Effector memory CD4-positive, alpha-beta T cell (primary cell): Measurements from ENCODE around the gene PLCB1.

ENCODE experiments used
- DNase-seq, 3 donors: peaks; one replicate each; pipeline ENCODE4 v3.0.0-alpha.2; 2020
- H3K27ac ChIP-seq: 2 replicates; pipeline ENCODE4 v1.7.0; 2013; ENCODE audit warnings: mild to moderate bottlenecking, low read length, moderate library complexity; ENCODE audit not compliant: insufficient read depth, poor library complexity, severe bottlenecking
- H3K27me3 ChIP-seq: replicated peaks from 2 replicates; pipeline ENCODE4 v1.7.0; 2013; ENCODE audit warnings: mild to moderate bottlenecking, low read length; ENCODE audit not compliant: insufficient read depth, control insufficient read depth, poor library complexity, severe bottlenecking
- H3K36me3 ChIP-seq: 2 replicates; pipeline ENCODE4 v1.7.0; 2013; ENCODE audit warnings: mild to moderate bottlenecking, low read length, moderate library complexity; ENCODE audit not compliant: control insufficient read depth, insufficient read depth
- H3K4me1 ChIP-seq: 2 replicates; pipeline ENCODE4 v1.7.0; 2013; ENCODE audit warnings: low read length, mild to moderate bottlenecking; ENCODE audit not compliant: control insufficient read depth, insufficient read depth, poor library complexity, severe bottlenecking
- H3K4me3 ChIP-seq: 2 replicates; pipeline ENCODE4 v1.7.0; 2013; ENCODE audit warnings: low read length, low read depth, mild to moderate bottlenecking; ENCODE audit not compliant: insufficient read depth, poor library complexity, severe bottlenecking
- H3K9me3 ChIP-seq: 2 replicates; pipeline ENCODE4 v1.7.0; 2013; ENCODE audit warnings: mild to moderate bottlenecking, low read length, moderate library complexity; ENCODE audit not compliant: control insufficient read depth

Gene PLCB1

DNA sequence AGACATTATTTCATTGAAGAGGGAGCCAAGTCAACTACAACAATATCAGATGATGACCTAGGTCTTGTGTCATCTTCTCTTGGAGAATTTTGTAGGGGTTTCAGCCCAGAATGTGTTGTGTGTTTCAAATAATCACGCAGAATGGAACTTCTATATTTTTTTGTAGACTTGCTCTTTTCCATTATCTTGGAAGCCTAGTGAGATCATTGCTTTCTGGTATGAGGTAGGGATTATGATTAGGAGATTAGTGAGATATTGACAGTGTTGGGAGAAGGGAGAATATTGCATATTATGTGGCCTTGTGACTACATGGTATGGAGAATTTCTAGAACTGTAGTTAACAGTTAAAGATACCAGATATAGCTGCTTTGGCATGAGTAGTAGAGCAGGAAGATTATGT lies 513.3 kb downstream of the PLCB1 start:
- no peaks in the 10 kb centered on the region for H3K9me3 ChIP-seq
- no peak overlapping the region for H3K27ac ChIP-seq
- no peaks in the 10 kb centered on the region for H3K4me1 ChIP-seq
- no peak overlapping the region for H3K4me3 ChIP-seq
- no peaks in the 10 kb centered on the region for H3K27me3 ChIP-seq
- DNase-seq = no peak
- no peaks in the 10 kb centered on the region for H3K36me3 ChIP-seq

DNA sequence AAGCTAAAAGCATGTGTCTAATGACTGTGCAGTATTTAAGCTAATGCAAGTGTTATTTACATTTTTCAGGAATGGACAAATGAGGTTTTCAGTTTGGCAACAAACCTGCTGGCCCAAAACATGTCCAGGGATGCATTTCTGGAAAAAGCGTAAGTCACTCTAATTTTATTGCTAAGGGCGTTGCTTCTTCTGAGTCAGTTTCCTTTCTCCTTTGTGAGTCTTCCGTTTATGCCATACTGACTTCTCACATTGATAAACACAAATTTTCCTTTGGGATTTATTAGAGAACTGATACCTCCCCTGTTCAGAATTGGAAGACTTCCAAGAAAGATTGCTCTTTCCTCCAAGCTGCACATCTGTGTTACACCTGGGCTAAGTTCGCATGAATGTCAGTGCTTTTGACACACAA lies 514.0 kb downstream of the PLCB1 start:
- H3K4me3 ChIP-seq = no peak overlapping the region
- no peak for DNase-seq
- no peaks in the 10 kb centered on the region for H3K27me3 ChIP-seq
- no peaks in the 10 kb centered on the region for H3K36me3 ChIP-seq
- H3K27ac ChIP-seq = no peak overlapping the region
- H3K9me3 ChIP-seq = no peaks in the 10 kb centered on the region
- H3K4me1 ChIP-seq = no peaks in the 10 kb centered on the region

DNA sequence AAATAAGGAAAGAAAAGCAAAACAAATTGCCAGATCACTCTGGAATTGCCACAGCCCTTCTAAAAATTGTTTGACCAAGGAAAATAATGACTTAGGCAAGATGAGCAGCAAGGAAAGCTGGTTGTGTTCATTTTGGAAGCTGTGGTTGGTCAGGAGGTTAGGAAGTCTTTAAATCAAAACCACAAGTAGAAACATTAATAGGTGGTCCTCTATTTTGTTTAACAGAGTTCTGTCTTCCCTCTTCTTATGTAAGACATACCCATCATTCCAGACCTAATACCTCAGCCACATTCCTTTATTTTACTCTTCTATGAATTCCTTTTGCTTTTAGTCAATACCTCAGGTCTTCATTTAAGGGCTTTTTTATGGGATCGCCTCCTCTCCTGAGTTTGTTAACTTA lies 514.6 kb downstream of the PLCB1 start:
- H3K36me3 ChIP-seq = no peaks in the 10 kb centered on the region
- DNase-seq = no peak
- H3K4me1 ChIP-seq = no peaks in the 10 kb centered on the region
- H3K27ac ChIP-seq = no peak overlapping the region
- H3K27me3 ChIP-seq = no peaks in the 10 kb centered on the region
- H3K4me3 ChIP-seq = no peak overlapping the region
- no peaks in the 10 kb centered on the region for H3K9me3 ChIP-seq

DNA sequence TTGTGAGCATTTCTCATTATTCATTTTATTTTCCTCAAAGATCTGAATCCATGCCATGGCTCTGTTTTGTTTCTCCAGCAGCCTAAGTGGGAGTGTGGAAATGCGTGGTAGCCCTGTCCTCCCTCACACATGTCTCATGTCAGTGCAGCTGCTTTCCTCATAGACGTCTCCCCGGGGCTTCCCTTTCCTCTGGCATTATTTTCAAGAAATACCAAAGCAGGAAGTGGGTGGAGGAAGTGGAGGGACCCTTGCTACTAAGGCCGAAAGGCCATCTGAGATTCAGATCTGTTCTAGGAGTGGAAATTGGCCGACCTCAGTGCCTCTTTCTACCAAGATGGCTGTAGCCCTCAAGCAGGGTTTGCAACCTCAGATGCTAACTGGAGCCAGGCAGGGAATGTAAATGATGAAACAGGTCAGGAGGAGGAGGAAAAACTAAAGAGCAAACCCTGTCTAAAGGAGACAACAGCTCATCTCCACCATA lies 515.9 kb downstream of the PLCB1 start:
- H3K4me1 ChIP-seq = no peaks in the 10 kb centered on the region
- H3K36me3 ChIP-seq = no peaks in the 10 kb centered on the region
- DNase-seq = no peak
- no peak overlapping the region for H3K27ac ChIP-seq
- no peak overlapping the region for H3K4me3 ChIP-seq
- no peaks in the 10 kb centered on the region for H3K27me3 ChIP-seq
- H3K9me3 ChIP-seq = no peaks in the 10 kb centered on the region

DNA sequence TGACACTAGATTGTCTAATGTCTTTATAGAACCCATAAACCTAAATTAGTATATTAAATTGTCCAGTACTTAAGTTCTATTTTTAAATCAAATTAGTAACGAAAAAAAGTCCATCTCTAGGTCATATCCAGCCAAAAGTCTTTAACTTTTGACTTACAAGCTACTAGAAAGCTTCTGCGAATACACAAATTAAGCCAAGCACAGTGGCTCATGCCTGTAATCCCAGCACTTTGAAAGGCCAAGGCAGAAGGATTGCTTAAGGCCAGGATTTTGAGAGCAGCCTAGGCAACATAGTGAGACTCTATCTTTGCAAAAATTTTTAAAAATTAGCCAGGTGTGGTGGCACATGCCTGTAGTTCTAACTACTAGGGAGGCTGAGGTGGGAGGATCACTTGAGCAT lies 516.4 kb downstream of the PLCB1 start:
- H3K4me1 ChIP-seq = no peaks in the 10 kb centered on the region
- no peaks in the 10 kb centered on the region for H3K36me3 ChIP-seq
- DNase-seq = no peak
- H3K27ac ChIP-seq = no peak overlapping the region
- H3K27me3 ChIP-seq = no peaks in the 10 kb centered on the region
- no peak overlapping the region for H3K4me3 ChIP-seq
- no peaks in the 10 kb centered on the region for H3K9me3 ChIP-seq

DNA sequence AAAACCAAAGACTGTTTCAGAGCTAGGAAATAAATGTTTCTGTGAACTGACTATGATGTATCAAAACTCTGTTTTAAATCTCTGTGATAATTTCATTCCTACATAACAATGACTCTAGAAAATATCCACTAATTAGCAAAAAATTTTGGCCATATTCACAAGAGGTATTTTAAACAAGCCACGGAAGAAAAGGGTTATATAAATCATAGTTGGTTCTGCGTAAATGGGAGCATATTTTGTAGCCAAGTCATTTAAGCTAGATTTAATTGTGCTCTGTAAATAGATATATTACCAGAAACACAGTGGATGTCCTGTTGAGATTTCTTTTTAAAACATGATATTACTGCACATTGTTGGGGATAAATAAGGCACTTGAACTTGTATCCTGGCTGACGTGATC lies 520.3 kb downstream of the PLCB1 start:
- Histone ChIP-seq H3K9me3 (no peaks in the 10 kb centered on the region), H3K36me3 (no peaks in the 10 kb centered on the region), H3K27ac (no peak overlapping the region), H3K4me1 (no peaks in the 10 kb centered on the region), H3K27me3 (no peaks in the 10 kb centered on the region), H3K4me3 (no peak overlapping the region)
- DNase-seq = no peak

DNA sequence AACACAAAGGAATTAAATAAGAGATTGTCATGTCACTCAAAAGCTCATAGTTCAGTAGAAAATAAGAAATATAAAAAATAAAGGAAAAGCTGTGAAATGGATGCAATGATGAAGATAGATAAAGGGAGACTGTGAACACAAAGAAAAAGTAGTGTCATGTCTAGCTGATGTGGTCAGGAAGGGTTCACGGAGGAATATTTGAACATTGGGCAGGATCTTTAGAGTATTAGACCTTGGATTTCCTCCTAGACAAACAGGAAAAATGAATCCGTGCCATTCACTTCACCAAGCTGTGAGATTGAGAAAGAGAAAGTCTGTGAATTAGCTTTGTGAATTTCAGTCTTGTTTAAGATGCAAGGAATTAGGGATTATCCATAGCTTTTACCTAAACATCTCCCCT lies 522.4 kb downstream of the PLCB1 start:
- DNase-seq = no peak
- H3K9me3 ChIP-seq = no peaks in the 10 kb centered on the region

DNA sequence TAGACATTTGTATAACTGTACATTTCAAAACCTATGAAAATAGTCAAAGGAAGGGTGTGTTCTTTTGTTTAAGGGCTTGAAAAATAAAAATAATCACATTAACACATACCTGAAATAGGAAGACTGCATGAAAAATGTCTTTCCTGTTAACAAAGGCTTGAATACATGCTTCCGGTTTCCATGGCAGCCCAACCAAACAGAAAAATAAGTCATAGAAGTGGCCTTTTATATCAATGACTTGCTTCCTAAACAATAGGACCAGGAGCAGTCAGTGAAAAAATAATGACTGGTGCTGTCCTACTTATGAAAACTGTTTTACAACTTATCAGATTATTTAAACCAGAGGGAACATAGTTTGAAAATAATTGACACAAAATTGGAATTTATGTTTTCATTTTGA lies 524.3 kb downstream of the PLCB1 start:
- no peak overlapping the region for H3K27ac ChIP-seq
- no peaks in the 10 kb centered on the region for H3K9me3 ChIP-seq
- H3K4me3 ChIP-seq = no peak overlapping the region
- H3K4me1 ChIP-seq = no peaks in the 10 kb centered on the region
- no peaks in the 10 kb centered on the region for H3K36me3 ChIP-seq
- DNase-seq = no peak
- no peaks in the 10 kb centered on the region for H3K27me3 ChIP-seq

More for the DNA sequence above, 522.4 kb downstream of the PLCB1 start:
- Histone ChIP-seq H3K4me3 (no peak overlapping the region), H3K36me3 (no peaks in the 10 kb centered on the region), H3K4me1 (no peaks in the 10 kb centered on the region), H3K27ac (no peak overlapping the region), H3K27me3 (no peaks in the 10 kb centered on the region)

DNA sequence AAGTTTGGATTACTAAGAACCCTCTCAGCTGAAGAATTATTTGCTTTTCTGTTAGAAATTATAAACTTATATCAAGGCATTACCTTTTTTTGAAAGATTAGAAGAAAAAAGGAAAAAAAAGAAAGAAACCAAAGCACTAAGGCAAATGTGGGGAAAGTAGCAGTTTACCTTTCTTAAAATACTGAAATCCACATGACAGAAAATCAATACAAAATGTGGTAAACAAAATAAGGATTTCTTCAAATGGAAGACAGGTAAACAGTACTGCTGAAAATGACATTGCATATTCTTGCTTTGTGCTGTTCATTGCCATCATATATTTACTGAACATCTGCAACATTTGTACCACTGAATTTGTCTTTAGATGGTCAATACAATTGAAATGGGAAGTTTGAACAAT lies 525.6 kb downstream of the PLCB1 start:
- no peak overlapping the region for H3K4me3 ChIP-seq
- DNase-seq = no peak
- H3K27me3 ChIP-seq = no peaks in the 10 kb centered on the region
- H3K9me3 ChIP-seq = no peaks in the 10 kb centered on the region
- H3K36me3 ChIP-seq = no peaks in the 10 kb centered on the region
- no peaks in the 10 kb centered on the region for H3K4me1 ChIP-seq
- H3K27ac ChIP-seq = no peak overlapping the region

DNA sequence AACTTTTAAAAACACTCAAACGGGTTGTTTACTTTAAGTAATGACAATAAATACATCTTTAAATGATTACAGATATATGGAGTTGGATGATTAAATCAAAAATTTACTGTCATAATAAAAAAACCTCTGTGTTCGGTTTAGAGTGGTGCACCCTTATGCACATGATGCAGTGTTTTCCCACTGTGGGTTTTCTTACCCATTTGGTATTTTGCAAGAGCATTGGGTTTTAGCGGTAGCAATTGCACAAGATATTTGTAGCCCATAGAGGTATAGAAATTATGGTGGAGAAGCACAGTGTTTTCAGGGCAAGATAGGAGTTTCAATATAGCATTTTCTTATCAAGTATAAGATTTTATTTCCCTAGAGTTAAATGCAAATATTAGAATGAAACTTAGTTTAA lies 526.0 kb downstream of the PLCB1 start:
- no peaks in the 10 kb centered on the region for H3K36me3 ChIP-seq
- H3K9me3 ChIP-seq = no peaks in the 10 kb centered on the region
- no peak overlapping the region for H3K4me3 ChIP-seq
- DNase-seq = no peak
- H3K4me1 ChIP-seq = no peaks in the 10 kb centered on the region
- no peaks in the 10 kb centered on the region for H3K27me3 ChIP-seq
- no peak overlapping the region for H3K27ac ChIP-seq
